A673 (cell line): ENCODE data around the gene FOSL1. TPM values are rescaled to one million over a fixed set of nuclear protein-coding genes. Genes with fewer than 3 reads are reported as not detected.

Experiments
- BruUV-seq: library from RNA; stranded (reverse); fragments of 400-500 nt; replicated peaks from 2 replicates; lab custom pipeline; 2021; lab: Mats Ljungman, UMichigan
- CTCF ChIA-PET: fragments of 300-600 bp; sonication (Branson Sonifier 250); formaldehyde crosslinking; loops from one replicate; lab custom pipeline; 2022; ENCODE audit warnings: antibody characterized with exemption; lab: Charles Lee
- POLR2A ChIA-PET: fragments of 300-600 bp; sonication (Branson Sonifier 250); formaldehyde crosslinking; loops from one replicate; lab custom pipeline; 2022; ENCODE audit warnings: antibody characterized with exemption; ENCODE audit not compliant: low non-redundant PET; lab: Charles Lee
- DNase-seq: peaks from one replicate; pipeline ENCODE4 v3.0.0-alpha.2; 2015; ENCODE audit warnings: low spot score
- H3K27ac ChIP-seq: fragments of 200-600 bp; sonication (generic); 2 replicates; pipeline ENCODE4 v1.5.1; 2016; ENCODE audit warnings: mixed run types, low read depth, mild to moderate bottlenecking, mixed read lengths, antibody characterized with exemption, low read length; ENCODE audit not compliant: poor library complexity, severe bottlenecking
- H3K27me3 ChIP-seq: fragments of 200-600 bp; sonication (generic); replicated peaks from 2 replicates; pipeline ENCODE4 v1.6.1; 2017; ENCODE audit warnings: mixed run types, low read depth, mild to moderate bottlenecking, mixed read lengths, antibody characterized with exemption, low read length; ENCODE audit not compliant: insufficient read depth, poor library complexity
- H3K36me3 ChIP-seq: fragments of 200-600 bp; sonication (generic); 2 replicates; pipeline ENCODE4 v1.6.1; 2016; ENCODE audit warnings: mixed run types, mild to moderate bottlenecking, mixed read lengths, antibody characterized with exemption, low read length; ENCODE audit not compliant: insufficient read depth, poor library complexity, severe bottlenecking
- H3K4me1 ChIP-seq: fragments of 200-600 bp; sonication (generic); 2 replicates; pipeline ENCODE4 v1.6.1; 2017; ENCODE audit warnings: mixed run types, mild to moderate bottlenecking, mixed read lengths, antibody characterized with exemption, low read length; ENCODE audit not compliant: insufficient read depth, poor library complexity, severe bottlenecking
- H3K4me3 ChIP-seq: fragments of 200-600 bp; sonication (generic); 2 replicates; pipeline ENCODE4 v1.5.1; 2016; ENCODE audit warnings: low read depth, mixed run types, mild to moderate bottlenecking, mixed read lengths, low read length; ENCODE audit not compliant: poor library complexity, severe bottlenecking
- H3K9me3 ChIP-seq: fragments of 200-600 bp; sonication (generic); 2 replicates; pipeline ENCODE4 v1.6.1; 2016; ENCODE audit warnings: mixed run types, low read depth, mild to moderate bottlenecking, mixed read lengths, antibody characterized with exemption, low read length; ENCODE audit not compliant: poor library complexity, severe bottlenecking
- EZH2 ChIP-seq: fragments of 200-600 bp; sonication (generic); IDR thresholded peaks from 2 replicates; pipeline ENCODE4 v1.6.1; 2017; ENCODE audit warnings: borderline replicate concordance, low read depth, mild to moderate bottlenecking, mixed read lengths, antibody characterized with exemption, low read length; ENCODE audit not compliant: poor library complexity, severe bottlenecking
- intact Hi-C: fragments of 100-400 bp; cut with micrococcal nuclease; formaldehyde crosslinking; loops from one replicate; pipeline ENCODE4 v1.10.0; 2022; ENCODE audit not compliant: unreplicated experiment
- total RNA-seq: library from RNA; stranded (reverse); gene quantifications from 2 replicates; pipeline ENCODE4 v1.2.3, GENCODE V29; 2021
- TF ChIP-seq, protein P1 (sequence below): fragments of 300-800, 200-600 bp; sonication (generic); conservative IDR thresholded peaks from 2 replicates; pipeline ENCODE4 v1.5.1; 2017; ENCODE audit warnings: low read depth, mild to moderate bottlenecking, antibody characterized with exemption, low read length, moderate library complexity, mixed read lengths

Gene FOSL1
- total RNA-seq, 1 experiment from 2014 or later, result 29.0 TPM

DNA sequence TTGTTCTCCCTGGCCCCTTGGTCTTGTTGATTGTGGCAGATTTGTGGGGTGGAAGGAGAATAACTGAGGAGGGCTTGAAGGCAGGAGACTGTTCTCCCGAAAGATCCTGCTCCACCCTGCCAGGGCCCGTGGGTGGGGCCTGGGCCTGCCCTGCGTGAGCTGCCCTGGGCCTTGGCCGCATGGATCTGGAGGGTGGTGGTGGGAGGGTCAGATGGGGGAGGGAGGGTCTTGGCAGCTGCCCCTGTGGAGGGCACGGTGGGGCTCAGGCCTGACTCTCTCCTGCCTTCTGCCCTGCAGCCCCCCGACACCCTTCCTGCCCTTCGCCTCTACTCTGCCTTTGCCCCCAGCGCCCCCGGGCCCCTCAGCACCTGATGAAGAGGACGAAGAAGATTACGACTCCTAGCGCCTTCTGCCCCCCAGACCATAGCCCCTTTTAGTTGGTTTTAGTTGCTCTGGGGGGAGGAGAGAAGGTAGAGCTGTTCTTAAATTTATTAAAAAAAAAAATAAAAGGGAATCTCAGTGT is 20.9 kb upstream of the FOSL1 start:
- Histone ChIP-seq H3K27me3 (no peaks in the 10 kb centered on the region), H3K4me3 (peak overlapping the region; percentile 83), H3K4me1 (peaks cover 16% of the 10 kb centered on the region), H3K9me3 (no peaks in the 10 kb centered on the region), H3K36me3 (peaks cover 12% of the 10 kb centered on the region), H3K27ac (no peak overlapping the region)
- ChIA-PET POLR2A (no interaction called here), CTCF (no interaction called here)
- TF ChIP-seq EZH2, result no peak
- DNase-seq, result no peak
- intact Hi-C loops, result no loop called here
- no TSS peak for BruUV-seq

- intact Hi-C loops, result no loop called here
- no TSS peak for BruUV-seq
- TF ChIP-seq, protein P1, sequence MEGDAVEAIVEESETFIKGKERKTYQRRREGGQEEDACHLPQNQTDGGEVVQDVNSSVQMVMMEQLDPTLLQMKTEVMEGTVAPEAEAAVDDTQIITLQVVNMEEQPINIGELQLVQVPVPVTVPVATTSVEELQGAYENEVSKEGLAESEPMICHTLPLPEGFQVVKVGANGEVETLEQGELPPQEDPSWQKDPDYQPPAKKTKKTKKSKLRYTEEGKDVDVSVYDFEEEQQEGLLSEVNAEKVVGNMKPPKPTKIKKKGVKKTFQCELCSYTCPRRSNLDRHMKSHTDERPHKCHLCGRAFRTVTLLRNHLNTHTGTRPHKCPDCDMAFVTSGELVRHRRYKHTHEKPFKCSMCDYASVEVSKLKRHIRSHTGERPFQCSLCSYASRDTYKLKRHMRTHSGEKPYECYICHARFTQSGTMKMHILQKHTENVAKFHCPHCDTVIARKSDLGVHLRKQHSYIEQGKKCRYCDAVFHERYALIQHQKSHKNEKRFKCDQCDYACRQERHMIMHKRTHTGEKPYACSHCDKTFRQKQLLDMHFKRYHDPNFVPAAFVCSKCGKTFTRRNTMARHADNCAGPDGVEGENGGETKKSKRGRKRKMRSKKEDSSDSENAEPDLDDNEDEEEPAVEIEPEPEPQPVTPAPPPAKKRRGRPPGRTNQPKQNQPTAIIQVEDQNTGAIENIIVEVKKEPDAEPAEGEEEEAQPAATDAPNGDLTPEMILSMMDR, result no peak
- TF ChIP-seq EZH2, result no peak
- DNase-seq, result no peak
- H3K27me3 ChIP-seq, result no peaks in the 10 kb centered on the region
- no peaks in the 10 kb centered on the region for H3K9me3 ChIP-seq
- H3K4me3 ChIP-seq, result peak overlapping the region; percentile 83
- H3K36me3 ChIP-seq, result peaks cover 12% of the 10 kb centered on the region
- H3K27ac ChIP-seq, result peak overlapping the region; percentile 84
- CTCF ChIA-PET, result no interaction called here
- H3K4me1 ChIP-seq, result peaks cover 23% of the 10 kb centered on the region
- POLR2A ChIA-PET, result no interaction called here
Observed at GRCh38 chr11:65920372-65920802, 20.2 kb upstream of the FOSL1 start.

GRCh38 chr11:65919573-65920371 is 19.6 kb upstream of the FOSL1 start:
- CTCF ChIA-PET, result no interaction called here
- H3K27me3 ChIP-seq, result no peaks in the 10 kb centered on the region
- no TSS peak for BruUV-seq
- POLR2A ChIA-PET, result no interaction called here
- H3K9me3 ChIP-seq, result no peaks in the 10 kb centered on the region
- intact Hi-C loops, result no loop called here
- no peak for DNase-seq
- H3K27ac ChIP-seq, result peak overlapping the region; percentile 84
- peak overlapping the region; percentile 83 for H3K4me3 ChIP-seq
- peaks cover 29% of the 10 kb centered on the region for H3K4me1 ChIP-seq
- peaks cover 12% of the 10 kb centered on the region for H3K36me3 ChIP-seq
- TF ChIP-seq, protein P1, result no peak
- no peak for TF ChIP-seq EZH2
